ENCODE data around the gene FAM76B.

GRCh38 chr11:95764267-95764898 is 25.2 kb downstream of the FAM76B start:
- TF ChIP-seq EZH2 (IDR thresholded peaks at IDR 0.05; ENCODE audit: borderline replicate concordance, insufficient read depth, low read depth, low read length, poor library complexity, severe bottlenecking) = no peak
- peak; percentile 92 for TF ChIP-seq CTCF (IDR thresholded peaks at IDR 0.05)

All from B cell (primary cell).